NB4 (cell line): ENCODE measurements around the gene DNAL1.

Experiments used
- DNase-seq: peaks from one replicate; pipeline ENCODE4 v3.0.0; 2010; ENCODE audit warnings: low read depth
- H3K4me3 ChIP-seq: one replicate; pipeline ENCODE4 v1.5.1; 2011; ENCODE audit warnings: mild to moderate bottlenecking, low read depth, low read length, moderate library complexity
- MYC ChIP-seq: IDR thresholded peaks from 2 replicates; pipeline ENCODE4 v1.6.1; 2011; ENCODE audit warnings: low read depth, low read length
- POLR2A ChIP-seq: IDR thresholded peaks from 2 replicates; pipeline ENCODE4 v1.6.1; 2011; ENCODE audit warnings: mild to moderate bottlenecking; ENCODE audit not compliant: insufficient read length; ENCODE audit errors: extremely low read depth
- TF ChIP-seq, protein P1 (sequence below): IDR thresholded peaks from one replicate; pipeline ENCODE4 v1.5.1; 2012; ENCODE audit warnings: low read depth, low read length
- TF ChIP-seq, protein P2 (sequence below): IDR thresholded peaks from 2 replicates; pipeline ENCODE4 v1.6.1; 2011; ENCODE audit warnings: low read depth, low read length

DNAL1 gene, protein sequence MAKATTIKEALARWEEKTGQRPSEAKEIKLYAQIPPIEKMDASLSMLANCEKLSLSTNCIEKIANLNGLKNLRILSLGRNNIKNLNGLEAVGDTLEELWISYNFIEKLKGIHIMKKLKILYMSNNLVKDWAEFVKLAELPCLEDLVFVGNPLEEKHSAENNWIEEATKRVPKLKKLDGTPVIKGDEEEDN

DNA sequence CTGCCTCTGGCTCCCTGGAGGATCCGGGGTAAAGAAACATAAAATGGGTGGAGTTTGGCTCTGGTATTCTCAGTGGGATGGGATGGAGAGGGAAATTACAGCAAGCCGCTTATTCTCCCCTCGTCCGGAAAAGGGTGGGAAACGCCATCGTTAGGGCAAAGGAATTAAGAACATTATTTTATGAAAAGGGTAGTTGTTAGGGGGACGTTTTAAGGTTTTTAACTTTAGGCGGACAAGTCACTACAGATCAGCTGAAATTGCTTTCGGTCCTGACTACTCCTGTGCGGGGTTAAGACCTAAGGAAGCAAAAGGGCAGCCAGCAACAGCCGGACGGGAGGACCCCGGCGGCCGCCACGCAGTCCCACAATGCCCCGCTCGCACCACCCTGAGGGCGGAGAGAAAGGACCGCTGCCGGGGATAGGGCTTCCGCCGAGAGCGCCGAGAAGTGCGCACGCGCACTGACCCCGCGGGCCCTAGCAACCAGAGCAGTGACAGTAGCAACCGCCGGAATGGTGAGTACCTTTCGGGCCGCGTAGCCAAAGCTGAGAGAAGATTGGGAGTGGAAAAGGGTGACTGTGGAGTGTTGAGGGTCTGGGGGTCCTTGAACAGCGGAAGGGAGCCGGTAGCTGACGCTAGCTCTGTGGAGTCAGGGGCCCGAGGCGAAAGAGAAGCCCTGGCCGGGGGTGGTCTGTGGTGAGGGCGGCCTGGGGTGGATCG is at the start of gene DNAL1:
Gene DNAL1, plus strand, starts transcription at position 456 of the 717 bp plus-strand sequence. Its CDS starts 54 bp downstream, at position 510.
- H3K4me3 ChIP-seq: peak within 1 kb of the TSS; percentile 89
- TF ChIP-seq, protein P1, sequence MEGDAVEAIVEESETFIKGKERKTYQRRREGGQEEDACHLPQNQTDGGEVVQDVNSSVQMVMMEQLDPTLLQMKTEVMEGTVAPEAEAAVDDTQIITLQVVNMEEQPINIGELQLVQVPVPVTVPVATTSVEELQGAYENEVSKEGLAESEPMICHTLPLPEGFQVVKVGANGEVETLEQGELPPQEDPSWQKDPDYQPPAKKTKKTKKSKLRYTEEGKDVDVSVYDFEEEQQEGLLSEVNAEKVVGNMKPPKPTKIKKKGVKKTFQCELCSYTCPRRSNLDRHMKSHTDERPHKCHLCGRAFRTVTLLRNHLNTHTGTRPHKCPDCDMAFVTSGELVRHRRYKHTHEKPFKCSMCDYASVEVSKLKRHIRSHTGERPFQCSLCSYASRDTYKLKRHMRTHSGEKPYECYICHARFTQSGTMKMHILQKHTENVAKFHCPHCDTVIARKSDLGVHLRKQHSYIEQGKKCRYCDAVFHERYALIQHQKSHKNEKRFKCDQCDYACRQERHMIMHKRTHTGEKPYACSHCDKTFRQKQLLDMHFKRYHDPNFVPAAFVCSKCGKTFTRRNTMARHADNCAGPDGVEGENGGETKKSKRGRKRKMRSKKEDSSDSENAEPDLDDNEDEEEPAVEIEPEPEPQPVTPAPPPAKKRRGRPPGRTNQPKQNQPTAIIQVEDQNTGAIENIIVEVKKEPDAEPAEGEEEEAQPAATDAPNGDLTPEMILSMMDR: no peak
- peak; percentile 86 for TF ChIP-seq POLR2A
- TF ChIP-seq, protein P2, sequence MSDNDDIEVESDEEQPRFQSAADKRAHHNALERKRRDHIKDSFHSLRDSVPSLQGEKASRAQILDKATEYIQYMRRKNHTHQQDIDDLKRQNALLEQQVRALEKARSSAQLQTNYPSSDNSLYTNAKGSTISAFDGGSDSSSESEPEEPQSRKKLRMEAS: peak; percentile 37; the same call in 1 of the 2 replicates
- TF ChIP-seq MYC: peak; percentile 56
- peak; percentile 91 for DNase-seq

DNA sequence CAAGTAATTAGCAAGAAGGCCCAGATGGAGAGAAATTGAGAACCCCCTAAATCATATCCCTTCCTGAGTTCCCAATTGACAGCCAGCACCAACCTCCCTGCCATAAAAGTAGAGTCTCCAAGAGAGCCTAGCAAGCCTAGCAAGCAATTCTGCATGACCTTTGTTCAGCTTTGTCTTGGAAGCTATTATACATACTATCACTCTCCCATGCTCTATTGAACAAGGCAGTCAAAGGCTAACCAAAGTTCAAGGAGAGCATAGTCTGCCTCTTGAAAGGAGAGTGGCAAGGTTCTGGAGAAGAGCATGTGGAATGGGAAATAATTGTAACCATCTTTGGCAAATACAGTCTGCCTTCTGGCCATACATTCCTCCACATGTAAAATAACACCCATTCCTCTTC is 45.3 kb upstream of the DNAL1 start:
- TF ChIP-seq, protein P1: no peak
- TF ChIP-seq MYC: no peak
- TF ChIP-seq, protein P2: no peak
- H3K4me3 ChIP-seq: no peak overlapping the region

DNA sequence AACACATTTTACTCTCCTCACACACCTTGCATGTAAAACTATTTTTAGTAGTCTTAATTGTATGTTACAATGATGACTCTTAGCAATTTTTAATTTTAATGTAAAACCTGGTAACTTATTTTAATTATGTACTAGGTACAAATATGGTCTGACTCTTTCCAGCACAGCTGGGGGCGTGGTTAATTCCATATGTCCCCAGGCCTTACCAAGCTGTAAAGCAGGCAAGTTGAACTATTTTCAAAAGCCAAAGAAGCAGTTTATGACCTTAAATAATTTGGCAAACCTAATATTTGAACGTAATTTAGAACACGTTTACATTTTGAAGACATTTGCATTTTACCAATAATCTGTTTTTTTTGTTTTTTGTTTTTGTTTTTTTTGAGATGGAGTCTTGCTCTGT is 41.8 kb upstream of the DNAL1 start:
- TF ChIP-seq, protein P2: no peak
- H3K4me3 ChIP-seq: no peak overlapping the region
- DNase-seq: no peak

More for the DNA sequence above, 45.3 kb upstream of the DNAL1 start:
- no peak for DNase-seq

DNA sequence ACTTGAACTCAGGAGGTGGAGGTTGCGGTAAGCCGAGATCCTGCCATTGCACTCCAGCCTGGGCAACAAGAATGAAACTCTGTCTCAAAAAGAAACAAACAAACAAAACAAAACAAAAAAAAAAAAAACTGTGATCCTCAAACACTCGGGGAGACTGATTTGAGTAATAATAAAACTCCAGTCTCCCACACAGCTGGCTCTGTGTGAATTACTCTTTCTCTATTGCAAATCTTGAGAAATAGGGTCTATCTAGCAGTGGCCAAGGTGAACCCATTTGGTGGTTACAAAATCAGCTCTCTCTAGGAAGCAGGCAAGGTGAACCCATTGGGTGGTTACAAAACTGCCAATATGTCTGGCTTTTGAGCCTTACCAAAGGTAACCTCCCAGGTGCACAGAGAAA is 38.5 kb upstream of the DNAL1 start:
- no peak overlapping the region for H3K4me3 ChIP-seq
- TF ChIP-seq, protein P2: no peak
- TF ChIP-seq POLR2A (no peak), MYC (no peak)
- TF ChIP-seq, protein P1: no peak
- no peak for DNase-seq

DNA sequence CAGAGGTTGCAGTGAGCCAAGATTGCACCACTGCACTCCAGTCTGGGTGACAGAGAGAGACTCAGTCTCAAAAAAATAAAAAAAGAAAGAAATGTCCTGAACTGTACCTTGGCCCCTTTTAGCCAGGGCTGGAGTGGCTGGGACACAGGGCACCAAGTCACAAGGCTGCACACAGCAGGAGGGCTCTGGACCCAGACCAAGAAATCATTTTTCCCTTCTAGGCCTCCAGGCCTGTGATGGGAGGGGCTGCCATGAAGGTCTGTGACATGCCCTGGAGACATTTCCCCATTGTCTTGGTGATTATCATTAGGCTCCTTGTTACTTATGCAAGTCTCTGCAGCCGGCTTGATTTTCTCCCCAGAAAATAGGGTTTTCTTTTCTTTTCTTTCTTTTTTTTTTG is 37.5 kb upstream of the DNAL1 start:
- H3K4me3 ChIP-seq: no peak overlapping the region
- TF ChIP-seq POLR2A: no peak
- TF ChIP-seq, protein P1: no peak
- TF ChIP-seq, protein P2: no peak
- TF ChIP-seq MYC: no peak
- no peak for DNase-seq

DNA sequence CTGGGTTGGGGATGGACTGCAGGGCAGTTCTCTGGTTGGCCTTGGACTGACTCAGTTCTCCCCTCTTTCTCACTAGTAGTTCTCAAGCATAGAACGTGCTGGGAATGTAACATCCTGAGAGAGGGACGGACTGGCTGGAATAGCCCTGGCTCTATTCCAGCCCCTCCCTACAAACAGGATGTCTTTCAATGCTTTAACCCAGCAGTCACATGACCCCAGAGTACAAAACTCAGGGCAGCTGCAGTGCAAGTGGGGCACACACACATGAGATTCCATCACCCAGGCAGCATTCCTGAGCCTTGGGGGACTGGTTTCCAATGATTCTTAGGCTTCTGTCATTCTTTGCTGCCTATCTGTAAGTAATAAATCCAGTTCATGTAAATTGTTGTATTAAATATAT is 34.1 kb upstream of the DNAL1 start:
- DNase-seq: no peak
- no peak overlapping the region for H3K4me3 ChIP-seq
- TF ChIP-seq, protein P2: no peak
- TF ChIP-seq, protein P1: no peak
- TF ChIP-seq MYC: no peak
